GM12878 (cell line): Measurements from ENCODE around the gene ABCA4. TPM values are rescaled to one million over a fixed set of nuclear protein-coding genes. Genes with fewer than 3 reads are reported as not detected.

Source experiments
- ATAC-seq: fragments of 200-7000 bp; cut with Tn5 transposase; 3 replicates; pipeline ENCODE4 v1.9.1; 2020; ENCODE audit warnings: mild to moderate bottlenecking, moderate library complexity
- BruUV-seq: library from RNA; stranded (reverse); fragments of 400-500 nt; replicated peaks from 2 replicates; lab custom pipeline; 2021; lab: Mats Ljungman, UMichigan
- CTCF ChIA-PET: fragments of 300-600 bp; sonication (Branson Sonifier 250); formaldehyde crosslinking; extraction: SDS; loops from one replicate; lab custom pipeline; 2021; ENCODE audit warnings: inconsistent platforms; lab: Yijun Ruan, JAX
- POLR2A ChIA-PET: fragments of 350-600 bp; formaldehyde crosslinking; extraction: SDS; loops from one replicate; lab custom pipeline; 2021; ENCODE audit warnings: inconsistent platforms; lab: Charles Lee
- RAD21 ChIA-PET: fragments of 300-600 bp; sonication (Branson Sonifier 250); formaldehyde crosslinking; loops from one replicate; lab custom pipeline; 2023; ENCODE audit warnings: antibody characterized with exemption; ENCODE audit not compliant: unreplicated experiment; lab: Charles Lee
- SMC1A ChIA-PET: fragments of 300-600 bp; sonication (Branson Sonifier 250); formaldehyde crosslinking; loops from one replicate; lab custom pipeline; 2023; ENCODE audit not compliant: unreplicated experiment, uncharacterized antibody; lab: Charles Lee
- DNase-seq: peaks from one replicate; pipeline ENCODE4 v3.0.0-alpha.2; 2011; ENCODE audit warnings: low read depth, low spot score
- FAIRE-seq: peaks from 3 replicates; lab custom pipeline; 2011; peaks lifted over from hg19 to GRCh38; lab: Jason Lieb, UNC
- H2AFZ ChIP-seq: 2 replicates; pipeline ENCODE4 v1.6.0; 2011; ENCODE audit warnings: low read depth, low read length, control low read depth; ENCODE audit not compliant: control insufficient read depth
- H3K27ac ChIP-seq: 2 replicates; pipeline ENCODE4 v1.5.1; 2011; ENCODE audit warnings: control low read depth; ENCODE audit not compliant: control insufficient read depth, insufficient read depth
- H3K27me3 ChIP-seq, 2 experiments: replicated peaks in 1 of 2; 2 replicates each; pipeline versions ENCODE4 v1.6.0 to v1.6.1; 2011; ENCODE audit warnings: low read length in 1 of 2; ENCODE audit not compliant: control insufficient read depth in 2 of 2, insufficient read depth in 2 of 2
- H3K36me3 ChIP-seq, 2 experiments: 2 replicates each; pipeline ENCODE4 v1.5.1; 2011; ENCODE audit warnings: low read length in 1 of 2; ENCODE audit not compliant: control insufficient read depth in 2 of 2, insufficient read depth in 2 of 2
- H3K4me1 ChIP-seq: 2 replicates; pipeline ENCODE4 v1.6.1; 2011; ENCODE audit warnings: mild to moderate bottlenecking, low read length, moderate library complexity, mixed read lengths; ENCODE audit not compliant: control insufficient read depth, insufficient read depth
- H3K4me2 ChIP-seq: 2 replicates; pipeline ENCODE4 v1.6.0; 2011; ENCODE audit warnings: control low read depth; ENCODE audit not compliant: control insufficient read depth, insufficient read depth
- H3K4me3 ChIP-seq: fragments of 200-600 bp; sonication (generic); 2 replicates; pipeline ENCODE4 v1.5.1; 2016
- H3K79me2 ChIP-seq: 2 replicates; pipeline ENCODE4 v1.6.0; 2011; ENCODE audit warnings: low read length; ENCODE audit not compliant: control insufficient read depth, insufficient read depth
- H3K9ac ChIP-seq: 2 replicates; pipeline ENCODE4 v1.8.0; 2011; ENCODE audit warnings: low read length, control low read depth, mixed read lengths; ENCODE audit not compliant: control insufficient read depth, insufficient read depth
- H3K9me3 ChIP-seq: replicated peaks from 3 replicates; pipeline ENCODE4 v1.5.1; 2011; ENCODE audit warnings: mild to moderate bottlenecking, low read length; ENCODE audit not compliant: control insufficient read depth, insufficient read depth
- H4K20me1 ChIP-seq: 2 replicates; pipeline ENCODE4 v1.6.0; 2011; ENCODE audit not compliant: control insufficient read depth, insufficient read depth
- BMI1 ChIP-seq: fragments of 450-650 bp; IDR thresholded peaks from 2 replicates; pipeline ENCODE4 v1.6.1; 2016; ENCODE audit warnings: mild to moderate bottlenecking, moderate library complexity, borderline replicate concordance
- GABPA ChIP-seq: IDR thresholded peaks from 2 replicates; pipeline ENCODE4 v1.6.1; 2014; ENCODE audit warnings: antibody characterized with exemption, low read depth, mild to moderate bottlenecking, inconsistent platforms
- JUNB ChIP-seq: IDR thresholded peaks from 2 replicates; pipeline ENCODE4 v1.6.1; 2016; ENCODE audit warnings: antibody characterized with exemption, mild to moderate bottlenecking
- KDM1A ChIP-seq: fragments of 200-600 bp; sonication (generic); IDR thresholded peaks from 2 replicates; pipeline ENCODE4 v1.6.1; 2016; ENCODE audit warnings: borderline replicate concordance
- MXI1 ChIP-seq: fragments of 150-350 bp; IDR thresholded peaks from 2 replicates; pipeline ENCODE4 v1.6.1; 2011; ENCODE audit warnings: low read depth, mild to moderate bottlenecking, inconsistent platforms, low read length, improper control_type of control experiment
- NR2F1 ChIP-seq: fragments of 450-650 bp; conservative IDR thresholded peaks from 2 replicates; pipeline ENCODE4 v1.6.1; 2017; ENCODE audit warnings: mild to moderate bottlenecking
- RELA ChIP-seq: fragments of 450-650 bp; IDR thresholded peaks from 2 replicates; pipeline ENCODE4 v1.8.0; 2014; ENCODE audit warnings: borderline replicate concordance; ENCODE audit not compliant: partially characterized antibody
- RUNX3 ChIP-seq: IDR thresholded peaks from 2 replicates; pipeline ENCODE4 v1.6.1; 2012; ENCODE audit warnings: low read length, inconsistent platforms
- SRF ChIP-seq, 2 experiments: IDR thresholded peaks; 2 replicates each; pipeline ENCODE4 v1.6.1; 2011; ENCODE audit warnings: low read depth in 2 of 2, low read length in 2 of 2, mild to moderate bottlenecking in 1 of 2, moderate library complexity in 1 of 2
- TBL1XR1 ChIP-seq: IDR thresholded peaks from 2 replicates; pipeline ENCODE4 v1.6.1; 2012; ENCODE audit warnings: low read depth, low read length, improper control_type of control experiment
- YBX1 ChIP-seq: fragments of 450-650 bp; IDR thresholded peaks from 2 replicates; pipeline ENCODE4 v1.6.1; 2016; ENCODE audit warnings: antibody characterized with exemption
- ZNF274 ChIP-seq: IDR thresholded peaks from one replicate; pipeline ENCODE4 v1.8.0; 2011; ENCODE audit not compliant: insufficient read length, insufficient read depth
- WGBS: methylation state at CpG from one replicate; pipeline ENCODE4 v1.1.6; 2016; ENCODE audit warnings: low lambda C conversion rate; ENCODE audit not compliant: insufficient replicate concordance, insufficient coverage; ENCODE audit errors: missing lambda C conversion rate; 5-methylcytosine and 5-hydroxymethylcytosine counted together
- in situ Hi-C: fragments of 300-500 bp; cut with MboI; formaldehyde crosslinking; loops from 9 replicates; pipeline ENCODE4 v1.14.3; 2018; ENCODE audit warnings: mixed read lengths
- intact Hi-C: fragments of 100-400 bp; cut with micrococcal nuclease; formaldehyde crosslinking; loops from one replicate; pipeline ENCODE4 v1.14.2; 2022; ENCODE audit not compliant: unreplicated experiment
- polyA plus RNA-seq, 11 experiments: library from polyadenylated mRNA; depleted of rRNA in 4 of 11; unstranded in 6 of 11; stranded (reverse) in 5 of 11; fragments of >200 nt; fragmentation: Nextera tagmentation in 4 of 11; fragmentation: Illumina TruSeq in 1 of 11; extraction: Ambion mirVana in 4 of 11; extraction: Trizol in 1 of 11; gene quantifications; 1 replicate in 1 of 11; 2 replicates in 10 of 11; pipeline versions ENCODE4 v1.2.1 to v1.2.3, GENCODE V29; 2011 to 2016; ENCODE audit warnings: inconsistent platforms in 2 of 11, missing spikeins in 2 of 11, low read depth in 1 of 11
- total RNA-seq, 4 experiments: library from RNA; depleted of rRNA in 3 of 4; stranded (reverse); fragments of >200 nt in 3 of 4; fragmentation: Illumina TruSeq in 1 of 4; extraction: Trizol in 1 of 4; gene quantifications; 2 replicates each; pipeline versions ENCODE4 v1.2.1 to v1.2.3, GENCODE V29; 2013 to 2021
- TF ChIP-seq, protein P1 (sequence below): fragments of 450-650 bp; IDR thresholded peaks from 2 replicates; pipeline ENCODE4 v1.6.1; 2017; ENCODE audit warnings: borderline replicate concordance
- TF ChIP-seq, protein P2 (sequence below): fragments of 450-650 bp; IDR thresholded peaks from 2 replicates; pipeline ENCODE4 v1.6.1; 2016; ENCODE audit warnings: mild to moderate bottlenecking, moderate library complexity, borderline replicate concordance
- TF ChIP-seq, protein P3 (sequence below): fragments of 450-650 bp; IDR thresholded peaks from 2 replicates; pipeline ENCODE4 v1.6.1; 2016; ENCODE audit warnings: mild to moderate bottlenecking
- TF ChIP-seq, protein P4 (sequence below): IDR thresholded peaks from 2 replicates; pipeline ENCODE4 v1.6.1; 2011; ENCODE audit warnings: borderline replicate concordance, low read depth, mild to moderate bottlenecking, moderate library complexity, low read length; ENCODE audit not compliant: insufficient read depth, poor library complexity, severe bottlenecking

ABCA4 gene
- total and polyA plus RNA-seq, 10 of the 15 experiments (the other 5 are each of a cell fraction or from before 2014, with no cell fraction given) = 0.03 to 0.28 (median 0.11) TPM; not detected in 3

DNA sequence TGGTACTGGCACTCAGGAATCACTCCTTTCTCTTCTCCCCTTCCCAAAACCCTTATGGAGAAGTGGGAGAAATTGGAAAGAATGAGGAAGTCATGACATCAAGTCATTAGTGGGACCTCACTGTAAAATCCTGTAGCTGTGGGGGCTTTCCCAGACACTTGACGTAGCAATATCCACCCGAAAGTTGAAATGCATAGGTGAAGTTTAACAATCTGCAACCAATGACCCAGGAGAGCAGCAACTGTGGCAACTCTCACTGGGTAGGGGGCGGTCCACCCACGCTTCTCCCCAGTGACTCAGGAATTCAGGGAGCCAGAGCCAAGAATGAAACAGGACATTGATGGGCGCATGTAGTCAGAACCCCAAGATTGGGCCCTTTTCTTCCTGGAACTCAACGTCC lies 27.0 kb downstream of the ABCA4 start (continued):
- TF ChIP-seq RUNX3 = no peak
- no peak for TF ChIP-seq JUNB

DNA sequence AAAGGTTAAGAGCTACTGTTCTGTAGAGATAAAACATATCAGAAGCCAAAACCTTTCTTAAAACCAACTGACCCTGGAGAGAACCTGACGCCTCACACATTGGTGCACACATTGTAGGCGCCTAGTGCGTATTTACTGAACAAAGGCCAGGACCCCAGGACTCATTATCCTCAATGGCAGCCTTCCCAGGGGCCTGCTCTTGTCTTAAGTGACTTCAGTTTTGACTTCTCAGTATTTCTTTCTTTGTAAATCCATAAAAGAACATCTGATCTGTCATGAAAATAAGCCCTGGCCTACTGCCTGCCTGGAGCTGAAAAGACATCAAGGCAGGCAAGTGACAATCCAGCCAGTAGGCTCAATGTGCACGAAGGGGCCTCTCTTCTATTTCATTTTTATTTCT lies 27.6 kb downstream of the ABCA4 start:
- H3K4me3 ChIP-seq = no peak overlapping the region
- intact Hi-C loops = no loop called here
- BruUV-seq = no TSS peak
- CTCF ChIA-PET = no interaction called here
- H3K36me3 ChIP-seq = no peaks in the 10 kb centered on the region
- no peak overlapping the region for H2AFZ ChIP-seq
- RAD21 ChIA-PET = no interaction called here
- no peak overlapping the region for H3K4me2 ChIP-seq
- H3K9ac ChIP-seq = no peak overlapping the region
- DNase-seq = no peak
- SMC1A ChIA-PET = interaction anchor here (1.6 kb wide), 1 partner anchor 10 kb away, joined by 3 read pairs; no protein-coding TSS in a partner anchor
- no peak overlapping the region for H3K27ac ChIP-seq
- 64% methylated on average over 4 of the region's 4 CpGs for WGBS
- no peaks in the 10 kb centered on the region for H4K20me1 ChIP-seq
- POLR2A ChIA-PET = no interaction called here
- H3K79me2 ChIP-seq = no peaks in the 10 kb centered on the region
- peaks cover 8% of the 10 kb centered on the region for H3K4me1 ChIP-seq
- in situ Hi-C loops = no loop called here
- H3K27me3 ChIP-seq = no peaks in the 10 kb centered on the region; a peak in 1 of 4 replicates
- no peak for FAIRE-seq
- no peak for ATAC-seq
- no peaks in the 10 kb centered on the region for H3K9me3 ChIP-seq
- no peak for TF ChIP-seq MXI1
- no peak for TF ChIP-seq SRF (IDR thresholded peaks at IDR 0.05; ENCODE audit: low read depth in 2 of 2, low read length in 2 of 2)
- no peak for TF ChIP-seq RELA
- TF ChIP-seq, protein P1, sequence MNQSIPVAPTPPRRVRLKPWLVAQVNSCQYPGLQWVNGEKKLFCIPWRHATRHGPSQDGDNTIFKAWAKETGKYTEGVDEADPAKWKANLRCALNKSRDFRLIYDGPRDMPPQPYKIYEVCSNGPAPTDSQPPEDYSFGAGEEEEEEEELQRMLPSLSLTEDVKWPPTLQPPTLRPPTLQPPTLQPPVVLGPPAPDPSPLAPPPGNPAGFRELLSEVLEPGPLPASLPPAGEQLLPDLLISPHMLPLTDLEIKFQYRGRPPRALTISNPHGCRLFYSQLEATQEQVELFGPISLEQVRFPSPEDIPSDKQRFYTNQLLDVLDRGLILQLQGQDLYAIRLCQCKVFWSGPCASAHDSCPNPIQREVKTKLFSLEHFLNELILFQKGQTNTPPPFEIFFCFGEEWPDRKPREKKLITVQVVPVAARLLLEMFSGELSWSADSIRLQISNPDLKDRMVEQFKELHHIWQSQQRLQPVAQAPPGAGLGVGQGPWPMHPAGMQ = no peak
- TF ChIP-seq, protein P2, sequence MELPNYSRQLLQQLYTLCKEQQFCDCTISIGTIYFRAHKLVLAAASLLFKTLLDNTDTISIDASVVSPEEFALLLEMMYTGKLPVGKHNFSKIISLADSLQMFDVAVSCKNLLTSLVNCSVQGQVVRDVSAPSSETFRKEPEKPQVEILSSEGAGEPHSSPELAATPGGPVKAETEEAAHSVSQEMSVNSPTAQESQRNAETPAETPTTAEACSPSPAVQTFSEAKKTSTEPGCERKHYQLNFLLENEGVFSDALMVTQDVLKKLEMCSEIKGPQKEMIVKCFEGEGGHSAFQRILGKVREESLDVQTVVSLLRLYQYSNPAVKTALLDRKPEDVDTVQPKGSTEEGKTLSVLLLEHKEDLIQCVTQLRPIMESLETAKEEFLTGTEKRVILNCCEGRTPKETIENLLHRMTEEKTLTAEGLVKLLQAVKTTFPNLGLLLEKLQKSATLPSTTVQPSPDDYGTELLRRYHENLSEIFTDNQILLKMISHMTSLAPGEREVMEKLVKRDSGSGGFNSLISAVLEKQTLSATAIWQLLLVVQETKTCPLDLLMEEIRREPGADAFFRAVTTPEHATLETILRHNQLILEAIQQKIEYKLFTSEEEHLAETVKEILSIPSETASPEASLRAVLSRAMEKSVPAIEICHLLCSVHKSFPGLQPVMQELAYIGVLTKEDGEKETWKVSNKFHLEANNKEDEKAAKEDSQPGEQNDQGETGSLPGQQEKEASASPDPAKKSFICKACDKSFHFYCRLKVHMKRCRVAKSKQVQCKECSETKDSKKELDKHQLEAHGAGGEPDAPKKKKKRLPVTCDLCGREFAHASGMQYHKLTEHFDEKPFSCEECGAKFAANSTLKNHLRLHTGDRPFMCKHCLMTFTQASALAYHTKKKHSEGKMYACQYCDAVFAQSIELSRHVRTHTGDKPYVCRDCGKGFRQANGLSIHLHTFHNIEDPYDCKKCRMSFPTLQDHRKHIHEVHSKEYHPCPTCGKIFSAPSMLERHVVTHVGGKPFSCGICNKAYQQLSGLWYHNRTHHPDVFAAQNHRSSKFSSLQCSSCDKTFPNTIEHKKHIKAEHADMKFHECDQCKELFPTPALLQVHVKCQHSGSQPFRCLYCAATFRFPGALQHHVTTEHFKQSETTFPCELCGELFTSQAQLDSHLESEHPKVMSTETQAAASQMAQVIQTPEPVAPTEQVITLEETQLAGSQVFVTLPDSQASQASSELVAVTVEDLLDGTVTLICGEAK = no peak
- no peak for TF ChIP-seq KDM1A
- TF ChIP-seq NR2F1 = no peak
- TF ChIP-seq, protein P3, sequence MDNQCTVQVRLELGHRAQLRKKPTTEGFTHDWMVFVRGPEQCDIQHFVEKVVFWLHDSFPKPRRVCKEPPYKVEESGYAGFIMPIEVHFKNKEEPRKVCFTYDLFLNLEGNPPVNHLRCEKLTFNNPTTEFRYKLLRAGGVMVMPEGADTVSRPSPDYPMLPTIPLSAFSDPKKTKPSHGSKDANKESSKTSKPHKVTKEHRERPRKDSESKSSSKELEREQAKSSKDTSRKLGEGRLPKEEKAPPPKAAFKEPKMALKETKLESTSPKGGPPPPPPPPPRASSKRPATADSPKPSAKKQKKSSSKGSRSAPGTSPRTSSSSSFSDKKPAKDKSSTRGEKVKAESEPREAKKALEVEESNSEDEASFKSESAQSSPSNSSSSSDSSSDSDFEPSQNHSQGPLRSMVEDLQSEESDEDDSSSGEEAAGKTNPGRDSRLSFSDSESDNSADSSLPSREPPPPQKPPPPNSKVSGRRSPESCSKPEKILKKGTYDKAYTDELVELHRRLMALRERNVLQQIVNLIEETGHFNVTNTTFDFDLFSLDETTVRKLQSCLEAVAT = no peak
- TF ChIP-seq GABPA = no peak
- TF ChIP-seq TBL1XR1 = no peak
- TF ChIP-seq ZNF274 = no peak
- TF ChIP-seq, protein P4, sequence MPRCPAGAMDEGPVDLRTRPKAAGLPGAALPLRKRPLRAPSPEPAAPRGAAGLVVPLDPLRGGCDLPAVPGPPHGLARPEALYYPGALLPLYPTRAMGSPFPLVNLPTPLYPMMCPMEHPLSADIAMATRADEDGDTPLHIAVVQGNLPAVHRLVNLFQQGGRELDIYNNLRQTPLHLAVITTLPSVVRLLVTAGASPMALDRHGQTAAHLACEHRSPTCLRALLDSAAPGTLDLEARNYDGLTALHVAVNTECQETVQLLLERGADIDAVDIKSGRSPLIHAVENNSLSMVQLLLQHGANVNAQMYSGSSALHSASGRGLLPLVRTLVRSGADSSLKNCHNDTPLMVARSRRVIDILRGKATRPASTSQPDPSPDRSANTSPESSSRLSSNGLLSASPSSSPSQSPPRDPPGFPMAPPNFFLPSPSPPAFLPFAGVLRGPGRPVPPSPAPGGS = no peak
- no peak for TF ChIP-seq BMI1
- no peak for TF ChIP-seq YBX1
